WI38 (cell line): ENCODE results near the gene BTBD9.

Experiments
- H3K4me3 ChIP-seq: 2 replicates; pipeline ENCODE4 v1.5.1; 2011; ENCODE audit warnings: low read depth, mild to moderate bottlenecking, control low read depth, low read length
- CTCF ChIP-seq: IDR thresholded peaks from 2 replicates; pipeline ENCODE4 v1.5.1; 2012; ENCODE audit warnings: low read depth, mild to moderate bottlenecking, control low read depth, low read length

BTBD9 gene

GRCh38 chr6:38518511-38519304 lies 121.0 kb downstream of the BTBD9 start:
- no peak overlapping the region for H3K4me3 ChIP-seq
- TF ChIP-seq CTCF, result no peak

GRCh38 chr6:38517005-38517404 lies 122.7 kb downstream of the BTBD9 start:
- no peak overlapping the region for H3K4me3 ChIP-seq
- no peak for TF ChIP-seq CTCF

GRCh38 chr6:38514399-38514798 lies 125.3 kb downstream of the BTBD9 start:
- TF ChIP-seq CTCF, result no peak

GRCh38 chr6:38512211-38512610 lies 127.5 kb downstream of the BTBD9 start:
- no peak for TF ChIP-seq CTCF
- no peak overlapping the region for H3K4me3 ChIP-seq

More at GRCh38 chr6:38514399-38514798, 125.3 kb downstream of the BTBD9 start:
- no peak overlapping the region for H3K4me3 ChIP-seq

GRCh38 chr6:38510205-38510604 lies 129.5 kb downstream of the BTBD9 start:
- H3K4me3 ChIP-seq, result no peak overlapping the region
- TF ChIP-seq CTCF, result no peak

- H3K4me3 ChIP-seq, result no peak overlapping the region
- no peak for TF ChIP-seq CTCF
Measured at GRCh38 chr6:38509713-38510112, 130.0 kb downstream of the BTBD9 start.

- no peak overlapping the region for H3K4me3 ChIP-seq
- no peak for TF ChIP-seq CTCF
Measured at GRCh38 chr6:38508894-38509293, 130.8 kb downstream of the BTBD9 start.
